Measurements from ENCODE around the gene BTBD1.

- TF ChIP-seq POLR2AphosphoS5 (IDR thresholded peaks at IDR 0.05; ENCODE audit: low read depth, low read length) (no peak), POLR2A (IDR thresholded peaks at IDR 0.05; ENCODE audit: low read depth, low read length) (no peak), TAF1 (IDR thresholded peaks at IDR 0.05; ENCODE audit: borderline replicate concordance, low read depth, low read length) (no peak)
These were observed 48.9 kb upstream of the BTBD1 start for GRCh38 chr15:83115831-83116565.

Data from GM12892 (cell line).